Measurements from ENCODE around the gene SLC4A1AP. TPM values are rescaled to one million over a fixed set of nuclear protein-coding genes. Genes with fewer than 3 reads are reported as not detected.

Gene SLC4A1AP
- total RNA-seq, 1 donor from 2014 or later: 24.7 TPM

GRCh38 chr2:27739058-27739373 lies 75.3 kb downstream of the SLC4A1AP start:
- peaks cover 10% of the 10 kb centered on the region for H3K9me3 Mint-ChIP-seq (ENCODE audit: unreplicated experiment)
- DNase-seq: no peak
- H3K36me3 Mint-ChIP-seq (ENCODE audit: unreplicated experiment): peaks cover 8% of the 10 kb centered on the region
- TF ChIP-seq CTCF (IDR thresholded peaks at IDR 0.05; ENCODE audit: partially characterized antibody, unreplicated experiment): no peak
- H3K27ac Mint-ChIP-seq (ENCODE audit: unreplicated experiment): no peak overlapping the region
- no peaks in the 10 kb centered on the region for H3K27me3 Mint-ChIP-seq (ENCODE audit: unreplicated experiment)
- H3K4me1 Mint-ChIP-seq (ENCODE audit: low read depth, unreplicated experiment): peaks cover 2% of the 10 kb centered on the region
- no peak overlapping the region for H3K4me3 Mint-ChIP-seq (ENCODE audit: unreplicated experiment)

GRCh38 chr2:27741673-27742072 lies 78.0 kb downstream of the SLC4A1AP start:
- H3K27me3 Mint-ChIP-seq (ENCODE audit: unreplicated experiment): no peaks in the 10 kb centered on the region
- no peak for DNase-seq
- H3K4me3 Mint-ChIP-seq (ENCODE audit: unreplicated experiment): no peak overlapping the region
- H3K4me1 Mint-ChIP-seq (ENCODE audit: low read depth, unreplicated experiment): peaks cover under 1% of the 10 kb centered on the region
- H3K27ac Mint-ChIP-seq (ENCODE audit: unreplicated experiment): no peak overlapping the region
- TF ChIP-seq CTCF (IDR thresholded peaks at IDR 0.05; ENCODE audit: partially characterized antibody, unreplicated experiment): no peak
- H3K9me3 Mint-ChIP-seq (ENCODE audit: unreplicated experiment): peaks cover 8% of the 10 kb centered on the region
- H3K36me3 Mint-ChIP-seq (ENCODE audit: unreplicated experiment): peaks cover 8% of the 10 kb centered on the region

- Mint-ChIP-seq H3K4me3 (ENCODE audit: unreplicated experiment) (no peak overlapping the region), H3K9me3 (ENCODE audit: unreplicated experiment) (peaks cover 5% of the 10 kb centered on the region), H3K4me1 (ENCODE audit: low read depth, unreplicated experiment) (no peaks in the 10 kb centered on the region), H3K36me3 (ENCODE audit: unreplicated experiment) (peaks cover 8% of the 10 kb centered on the region), H3K27ac (ENCODE audit: unreplicated experiment) (no peak overlapping the region), H3K27me3 (ENCODE audit: unreplicated experiment) (no peaks in the 10 kb centered on the region)
- no peak for DNase-seq
- TF ChIP-seq CTCF (IDR thresholded peaks at IDR 0.05; ENCODE audit: partially characterized antibody, unreplicated experiment): no peak
Measured at GRCh38 chr2:27742571-27742970, 78.9 kb downstream of the SLC4A1AP start.

Other genes with a start within 250 kb of the SLC4A1AP start
- 142 TPM for gene NRBP1, start 235.3 kb upstream of the SLC4A1AP start, total RNA-seq (ENCODE audit: unreplicated experiment)
- 4.2 TPM for gene KRTCAP3, start 221.5 kb upstream of the SLC4A1AP start, total RNA-seq (ENCODE audit: unreplicated experiment)
- gene IFT172, start 174.1 kb upstream of the SLC4A1AP start, total RNA-seq (ENCODE audit: unreplicated experiment): 43.6 TPM
- gene FNDC4, start 168.7 kb upstream of the SLC4A1AP start, total RNA-seq (ENCODE audit: unreplicated experiment): 15.2 TPM
- 0.61 TPM for gene GCKR, start 167.1 kb upstream of the SLC4A1AP start, total RNA-seq (ENCODE audit: unreplicated experiment)
- 93.1 TPM for gene ZNF512, start 80.8 kb upstream of the SLC4A1AP start, total RNA-seq (ENCODE audit: unreplicated experiment)
- gene CCDC121, start 34.9 kb upstream of the SLC4A1AP start, total RNA-seq (ENCODE audit: unreplicated experiment): 5.3 TPM
- 37.5 TPM for gene GPN1, start 34.8 kb upstream of the SLC4A1AP start, total RNA-seq (ENCODE audit: unreplicated experiment)
- gene SUPT7L, start 275 bp upstream of the SLC4A1AP start, total RNA-seq (ENCODE audit: unreplicated experiment): 47.4 TPM
- 54.2 TPM for gene MRPL33, start 107.8 kb downstream of the SLC4A1AP start, total RNA-seq (ENCODE audit: unreplicated experiment)
- 1.2 TPM for gene RBKS, start 226.5 kb downstream of the SLC4A1AP start, total RNA-seq (ENCODE audit: unreplicated experiment)
- 29.9 TPM for gene BABAM2, start 226.8 kb downstream of the SLC4A1AP start, total RNA-seq (ENCODE audit: unreplicated experiment)